Colonic mucosa (tissue), 4 donors: ENCODE data around the gene JPH3. TPM values are rescaled to one million over a fixed set of nuclear protein-coding genes. Genes with fewer than 3 reads are reported as not detected.
"Not testable (repeated sequence)": the region's sequence is repeated elsewhere in the genome, so short reads cannot be mapped to it uniquely, and the experiment has no call there.

ENCODE experiments used
- DNase-seq: peaks from one replicate; pipeline ENCODE4 v3.0.0-alpha.2; 2020
- H3K27ac ChIP-seq: fragments of 200-600 bp; one replicate; pipeline ENCODE4 v1.8.0; 2021
- H3K27me3 ChIP-seq: fragments of 200-600 bp; one replicate; pipeline ENCODE4 v1.8.0; 2021
- H3K36me3 ChIP-seq: fragments of 200-600 bp; one replicate; pipeline ENCODE4 v1.8.0; 2021
- H3K4me1 ChIP-seq: fragments of 200-600 bp; one replicate; pipeline ENCODE4 v1.8.0; 2021; ENCODE audit warnings: mild to moderate bottlenecking
- H3K4me3 ChIP-seq: fragments of 200-600 bp; one replicate; pipeline ENCODE4 v1.8.0; 2021
- H3K9ac ChIP-seq, 2 donors: one replicate each; pipeline ENCODE4 v1.7.0; 2013; ENCODE audit warnings: control low read depth in 2 of 2, low read depth in 2 of 2, low read length in 2 of 2
- H3K9me3 ChIP-seq: fragments of 200-600 bp; one replicate; pipeline ENCODE4 v1.8.0; 2021
- CTCF ChIP-seq: fragments of 200-600 bp; IDR thresholded peaks from one replicate; pipeline ENCODE4 v1.8.0; 2022; ENCODE audit warnings: antibody characterized with exemption, mild to moderate bottlenecking
- intact Hi-C: fragments of 100-400 bp; cut with DNase I; formaldehyde crosslinking; loops from one replicate; pipeline ENCODE4 v1.14.1; 2022
- total RNA-seq, 2 donors: library from RNA; stranded (reverse); fragmentation: NEBNext Ultra II Directional in 1 of 2; extraction: Animal tissue kit (Norgen Biotek cat#: 25700) in 1 of 2; gene quantifications; one replicate each; pipeline ENCODE4 v1.2.1, GENCODE V29; 2021
- donor health status: healthy.
- donor health status: DM: no; HTN: no; CAD: no.
- donor health status: DM: no; HTN: no; CAD: no.

The JPH3 gene
- total RNA-seq, 2 donors from 2014 or later: 0.15 to 0.42 TPM

GRCh38 chr16:87678618-87679017 lies 76.3 kb downstream of the JPH3 start:
- Histone ChIP-seq H3K9me3 (no peaks in the 10 kb centered on the region), H3K4me3 (no peak overlapping the region), H3K27me3 (no peaks in the 10 kb centered on the region), H3K36me3 (no peaks in the 10 kb centered on the region), H3K27ac (no peak overlapping the region), H3K9ac (no peak overlapping the region), H3K4me1 (no peaks in the 10 kb centered on the region)
- intact Hi-C loops: no loop called here
- no peak for DNase-seq
- TF ChIP-seq CTCF: no peak

- intact Hi-C loops: no loop called here
- no peak for TF ChIP-seq CTCF
- H3K27ac ChIP-seq: no peak overlapping the region
- DNase-seq: no peak
- H3K4me3 ChIP-seq: no peak overlapping the region
- H3K27me3 ChIP-seq: no peaks in the 10 kb centered on the region
- H3K9me3 ChIP-seq: no peaks in the 10 kb centered on the region
- H3K9ac ChIP-seq: no peak overlapping the region
- H3K36me3 ChIP-seq: no peaks in the 10 kb centered on the region
- no peaks in the 10 kb centered on the region for H3K4me1 ChIP-seq
These were observed 77.4 kb downstream of the JPH3 start for GRCh38 chr16:87679593-87680271.

GRCh38 chr16:87680272-87680644 lies 78.0 kb downstream of the JPH3 start:
- intact Hi-C loops: no loop called here
- H3K4me1 ChIP-seq: no peaks in the 10 kb centered on the region
- TF ChIP-seq CTCF: no peak
- H3K27me3 ChIP-seq: no peaks in the 10 kb centered on the region
- DNase-seq: no peak
- H3K27ac ChIP-seq: no peak overlapping the region
- H3K9ac ChIP-seq: no peak overlapping the region
- H3K36me3 ChIP-seq: no peaks in the 10 kb centered on the region
- H3K4me3 ChIP-seq: no peak overlapping the region
- no peaks in the 10 kb centered on the region for H3K9me3 ChIP-seq

GRCh38 chr16:87681051-87681602 lies 78.8 kb downstream of the JPH3 start:
- H3K27me3 ChIP-seq, H3K9ac ChIP-seq, H3K27ac ChIP-seq, DNase-seq, H3K36me3 ChIP-seq, H3K4me1 ChIP-seq, H3K4me3 ChIP-seq, intact Hi-C loops, H3K9me3 ChIP-seq: not testable (repeated sequence)

GRCh38 chr16:87681981-87682570 lies 79.8 kb downstream of the JPH3 start:
- Histone ChIP-seq H3K36me3 (no peaks in the 10 kb centered on the region), H3K27ac (no peak overlapping the region), H3K9ac (no peak overlapping the region), H3K4me3 (no peak overlapping the region), H3K27me3 (no peaks in the 10 kb centered on the region), H3K4me1 (no peaks in the 10 kb centered on the region), H3K9me3 (no peaks in the 10 kb centered on the region)
- DNase-seq: no peak
- no peak for TF ChIP-seq CTCF
- intact Hi-C loops: no loop called here

- no peak overlapping the region for H3K27ac ChIP-seq
- DNase-seq: no peak
- no peaks in the 10 kb centered on the region for H3K9me3 ChIP-seq
- no peaks in the 10 kb centered on the region for H3K27me3 ChIP-seq
- H3K4me1 ChIP-seq: no peaks in the 10 kb centered on the region
- intact Hi-C loops: no loop called here
- TF ChIP-seq CTCF: no peak
- H3K36me3 ChIP-seq: no peaks in the 10 kb centered on the region
- H3K4me3 ChIP-seq: no peak overlapping the region
- no peak overlapping the region for H3K9ac ChIP-seq
These were observed 80.6 kb downstream of the JPH3 start for GRCh38 chr16:87682852-87683399.
